GM21423 (cell line): ENCODE data around the gene MTA1.
A peak's percentile ranks its signal among the peaks of the same experiment; 100 is the strongest.

ENCODE experiments used
- ATAC-seq: cut with Tn5 transposase; IDR thresholded peaks from one replicate; pipeline ENCODE4 v1.9.1; 2021; ENCODE audit warnings: mild to moderate bottlenecking, moderate library complexity; ENCODE audit not compliant: unreplicated experiment

Gene MTA1

DNA sequence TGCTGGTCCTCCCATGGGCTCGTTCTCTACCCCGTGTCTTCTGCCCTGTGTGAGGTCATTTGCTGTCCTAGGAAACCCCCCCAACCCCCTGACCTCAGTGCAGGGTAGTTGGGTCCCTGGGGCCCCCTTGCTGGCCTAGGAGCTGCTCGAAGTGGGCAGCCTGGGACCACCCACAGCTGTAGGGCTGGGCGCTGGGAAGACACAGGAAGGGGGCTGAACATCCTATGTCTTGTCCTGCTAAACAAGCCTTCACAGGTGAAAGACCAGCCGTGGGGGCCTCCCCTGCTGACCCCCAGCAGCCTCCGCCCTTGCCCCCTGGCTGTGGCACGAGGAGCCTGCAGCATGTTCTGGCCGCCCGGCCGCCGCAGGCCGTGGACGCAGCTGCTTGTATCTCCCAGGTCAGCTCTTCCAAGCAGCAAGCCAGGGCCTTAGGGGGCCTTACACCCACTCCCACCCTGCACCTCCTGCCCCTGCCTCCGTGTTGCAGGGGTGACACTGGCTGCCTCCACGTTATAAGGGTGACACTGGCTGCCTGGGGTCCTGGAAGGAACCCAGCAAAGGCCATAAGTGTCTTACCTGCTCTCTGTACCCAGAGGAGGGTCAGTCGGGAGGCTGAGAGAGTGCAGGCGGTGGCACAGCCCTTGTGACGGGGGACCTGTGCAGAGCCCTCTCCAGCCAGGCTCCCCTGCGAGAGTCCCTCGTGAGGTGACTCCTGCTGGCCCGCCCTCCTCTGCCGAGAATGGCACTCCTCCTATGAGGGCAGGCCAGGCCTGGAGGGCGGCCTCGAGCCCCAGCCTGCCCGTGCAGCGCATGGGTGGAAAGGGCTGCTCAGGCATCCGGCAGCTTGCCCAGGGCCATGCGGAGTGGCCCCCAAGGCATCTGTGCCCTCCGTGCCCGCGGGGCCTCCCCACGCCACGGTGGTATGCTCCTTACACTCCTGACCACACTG lies 32.8 kb upstream of the MTA1 start:
- no peak for ATAC-seq

DNA sequence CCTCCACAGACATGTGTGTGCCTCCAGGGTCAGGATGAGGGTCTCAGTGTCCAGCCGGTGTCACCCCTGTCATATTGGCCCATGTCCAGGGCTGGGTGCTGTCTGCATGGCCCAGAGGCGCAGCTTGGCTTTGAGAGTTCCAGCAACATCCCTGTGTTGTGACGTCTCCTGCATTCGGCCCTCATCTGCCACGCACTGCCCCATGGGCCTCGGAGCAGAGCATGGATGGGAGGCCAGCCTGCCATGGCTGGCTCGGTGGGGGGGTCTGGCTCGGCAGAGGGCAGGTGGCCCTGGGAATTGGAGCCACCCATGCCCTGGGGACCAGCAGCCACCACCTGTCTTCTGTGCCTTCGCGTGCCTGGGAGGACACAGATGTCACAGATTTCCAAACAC lies 32.1 kb upstream of the MTA1 start:
- ATAC-seq, result no peak

DNA sequence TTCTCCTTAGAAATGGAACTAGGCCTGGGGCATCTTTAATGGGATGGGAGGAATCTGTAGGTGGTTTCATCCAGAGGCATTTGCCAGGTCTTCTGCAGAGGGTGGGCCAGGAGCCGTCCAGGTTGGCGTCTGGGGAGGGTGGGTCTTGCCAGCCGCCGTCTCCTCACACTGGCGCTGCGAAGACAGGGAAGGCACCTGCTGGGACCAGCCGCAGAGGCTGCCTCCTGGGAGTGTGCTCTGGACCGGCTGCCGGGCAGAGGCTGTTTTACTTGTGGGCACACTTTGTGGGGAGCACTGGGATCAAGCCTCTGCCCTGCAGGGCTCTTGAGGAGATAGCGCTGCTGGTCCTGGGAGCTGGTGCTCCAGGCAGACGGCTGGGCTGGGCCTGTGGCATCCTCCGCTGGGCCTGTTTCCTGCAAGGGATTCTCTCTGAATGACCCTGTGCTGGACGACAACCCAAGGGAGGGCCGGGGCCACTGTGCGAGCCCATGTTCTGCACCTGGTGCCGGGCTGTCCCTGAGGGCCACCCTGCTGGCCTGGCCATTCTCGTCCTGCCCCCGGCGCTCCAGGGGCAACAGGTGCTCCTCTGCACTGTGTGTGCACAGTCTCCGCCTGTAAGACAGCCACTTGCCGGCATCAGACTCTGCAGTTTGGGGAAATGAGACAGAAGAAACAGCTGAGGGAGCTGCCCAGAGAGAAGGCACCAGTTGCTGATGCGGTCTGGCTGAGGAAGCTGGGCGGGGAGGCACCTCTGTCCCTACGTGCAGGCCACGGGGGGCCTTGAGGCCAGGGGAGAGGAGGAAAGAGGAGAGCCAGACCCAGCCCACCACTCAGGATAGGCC lies 31.3 kb upstream of the MTA1 start:
- no peak for ATAC-seq

DNA sequence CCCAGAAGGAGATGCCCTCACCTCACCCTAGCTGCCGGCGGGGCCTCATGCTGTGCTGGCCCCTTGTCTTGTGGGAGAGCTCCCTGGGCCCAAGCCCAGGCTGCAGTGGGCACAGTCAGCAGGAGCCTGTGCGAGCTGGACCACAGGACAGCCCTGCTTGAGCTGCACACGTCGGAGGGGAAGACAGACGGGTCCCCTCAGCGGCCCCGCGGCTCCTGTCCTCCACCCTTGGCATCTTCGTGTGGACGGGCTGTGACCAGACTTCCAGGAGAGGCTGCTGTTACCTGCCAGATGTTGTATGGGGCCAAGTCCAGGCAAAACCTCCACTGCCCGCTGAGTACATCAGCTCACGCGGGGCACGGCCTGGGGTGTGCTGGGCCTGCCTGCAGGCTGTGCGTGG lies 30.7 kb upstream of the MTA1 start:
- ATAC-seq, result no peak

DNA sequence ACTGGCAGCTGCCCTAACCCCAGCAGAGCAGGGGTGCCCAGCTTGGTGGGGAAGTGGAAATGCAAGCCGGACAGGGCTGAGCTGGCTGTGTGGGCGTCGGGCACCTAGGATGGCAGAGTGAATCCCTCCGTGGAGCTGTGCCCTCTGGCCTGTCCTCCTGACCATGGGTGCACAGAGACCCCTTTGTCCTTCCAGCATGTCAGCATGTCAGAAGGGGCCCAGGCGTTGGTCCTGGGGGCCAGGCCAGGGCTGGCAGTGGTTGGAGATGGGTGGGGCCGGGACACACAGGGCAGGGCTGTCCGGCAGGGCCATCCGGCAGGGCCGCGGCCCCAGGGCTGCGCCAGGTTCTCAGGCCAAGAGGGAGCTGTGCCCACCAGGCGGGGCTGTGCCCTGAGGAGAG lies 30.1 kb upstream of the MTA1 start:
- ATAC-seq, result no peak

DNA sequence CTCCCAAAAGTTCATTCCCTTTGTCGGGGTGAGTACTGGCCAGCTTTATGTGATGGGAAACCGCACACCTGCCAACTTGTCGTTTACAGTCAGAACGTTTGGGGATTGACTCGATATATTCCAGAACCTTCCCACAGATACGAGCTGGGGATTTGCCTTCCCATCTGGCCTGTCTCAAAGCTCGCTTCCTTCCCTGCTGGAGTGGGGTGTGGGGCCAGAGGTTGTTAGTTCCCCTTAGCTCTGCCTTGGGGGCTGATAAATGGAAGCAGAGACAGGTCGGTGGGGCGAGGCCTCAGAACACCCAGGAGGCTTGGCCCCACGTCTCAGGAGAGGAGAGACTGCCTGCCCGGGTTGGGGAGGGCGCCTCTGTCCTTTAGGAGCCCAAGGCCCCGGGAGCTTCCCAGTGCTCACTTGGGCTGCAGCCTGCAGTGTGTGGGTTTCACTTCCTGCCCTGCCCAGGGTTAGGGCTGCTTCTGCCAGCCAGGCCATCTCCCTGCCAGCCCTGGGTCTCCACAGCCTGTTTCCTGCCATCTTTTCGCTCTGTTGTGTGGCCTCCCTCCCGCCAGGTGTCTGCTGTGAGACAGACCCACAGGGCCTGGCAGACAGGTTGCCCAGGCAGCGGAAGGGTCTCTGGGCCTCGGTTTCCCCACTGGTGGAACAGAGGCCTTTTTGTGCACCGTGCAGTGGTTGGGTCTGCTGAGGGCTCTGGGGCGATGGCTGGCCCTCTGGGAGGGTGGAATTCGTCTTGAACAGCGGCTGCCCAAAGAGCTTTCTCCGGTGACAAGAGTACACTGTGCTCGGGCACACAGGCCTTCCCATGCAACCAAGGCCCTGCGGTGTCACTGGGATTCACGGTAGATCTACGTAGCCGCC lies 29.4 kb upstream of the MTA1 start:
- no peak for ATAC-seq

DNA sequence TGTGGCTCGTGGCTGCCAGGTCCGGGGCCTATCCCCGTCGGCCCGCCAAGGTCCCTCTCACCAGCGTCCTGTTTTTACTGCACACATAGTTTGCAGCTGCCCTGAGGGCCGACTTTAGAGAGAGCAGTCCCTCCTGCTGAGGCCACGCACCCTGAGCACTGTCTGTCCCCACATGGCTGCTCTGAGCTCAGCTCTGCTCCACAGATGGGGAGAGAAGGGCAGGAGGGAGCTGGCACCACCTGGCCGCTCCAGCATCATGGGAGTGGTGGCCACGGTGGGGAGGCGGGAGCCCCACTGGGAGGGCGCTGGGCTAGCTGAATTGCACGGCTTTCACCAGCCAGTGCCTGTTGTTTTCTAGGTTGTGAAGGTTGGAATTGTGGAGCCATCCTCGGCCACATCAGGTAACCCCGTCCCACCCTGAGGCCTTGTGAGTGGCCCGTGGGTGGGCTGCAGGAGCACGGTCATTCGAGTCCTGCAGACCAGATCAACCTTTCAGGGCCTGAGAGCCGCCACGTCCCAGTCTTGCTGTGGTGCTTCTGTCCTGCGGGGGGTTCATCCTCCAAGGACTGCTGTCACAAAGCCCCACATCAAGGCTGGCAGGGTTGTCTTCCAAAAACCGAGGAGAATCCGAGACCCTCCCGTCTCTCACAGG lies 28.7 kb upstream of the MTA1 start:
- ATAC-seq, result no peak

DNA sequence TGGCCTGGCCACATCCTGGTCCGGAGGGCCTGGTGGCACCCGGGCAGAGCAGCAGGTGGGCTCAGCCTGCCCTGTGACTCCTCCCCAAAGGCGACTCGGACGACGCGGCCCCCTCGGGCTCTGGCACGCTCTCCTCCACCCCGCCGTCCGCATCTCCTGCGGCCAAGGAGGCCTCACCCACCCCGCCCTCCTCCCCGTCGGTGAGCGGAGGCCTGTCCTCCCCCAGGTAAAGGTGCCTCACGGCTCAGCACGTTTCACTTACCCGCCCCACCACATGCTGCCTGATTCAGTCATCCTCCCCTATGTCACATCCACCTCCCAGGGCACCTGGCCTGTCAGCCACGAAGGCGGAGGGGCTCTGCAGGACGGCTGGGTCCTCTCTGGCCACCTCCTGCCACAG lies 28.1 kb upstream of the MTA1 start:
- ATAC-seq, result no peak

DNA sequence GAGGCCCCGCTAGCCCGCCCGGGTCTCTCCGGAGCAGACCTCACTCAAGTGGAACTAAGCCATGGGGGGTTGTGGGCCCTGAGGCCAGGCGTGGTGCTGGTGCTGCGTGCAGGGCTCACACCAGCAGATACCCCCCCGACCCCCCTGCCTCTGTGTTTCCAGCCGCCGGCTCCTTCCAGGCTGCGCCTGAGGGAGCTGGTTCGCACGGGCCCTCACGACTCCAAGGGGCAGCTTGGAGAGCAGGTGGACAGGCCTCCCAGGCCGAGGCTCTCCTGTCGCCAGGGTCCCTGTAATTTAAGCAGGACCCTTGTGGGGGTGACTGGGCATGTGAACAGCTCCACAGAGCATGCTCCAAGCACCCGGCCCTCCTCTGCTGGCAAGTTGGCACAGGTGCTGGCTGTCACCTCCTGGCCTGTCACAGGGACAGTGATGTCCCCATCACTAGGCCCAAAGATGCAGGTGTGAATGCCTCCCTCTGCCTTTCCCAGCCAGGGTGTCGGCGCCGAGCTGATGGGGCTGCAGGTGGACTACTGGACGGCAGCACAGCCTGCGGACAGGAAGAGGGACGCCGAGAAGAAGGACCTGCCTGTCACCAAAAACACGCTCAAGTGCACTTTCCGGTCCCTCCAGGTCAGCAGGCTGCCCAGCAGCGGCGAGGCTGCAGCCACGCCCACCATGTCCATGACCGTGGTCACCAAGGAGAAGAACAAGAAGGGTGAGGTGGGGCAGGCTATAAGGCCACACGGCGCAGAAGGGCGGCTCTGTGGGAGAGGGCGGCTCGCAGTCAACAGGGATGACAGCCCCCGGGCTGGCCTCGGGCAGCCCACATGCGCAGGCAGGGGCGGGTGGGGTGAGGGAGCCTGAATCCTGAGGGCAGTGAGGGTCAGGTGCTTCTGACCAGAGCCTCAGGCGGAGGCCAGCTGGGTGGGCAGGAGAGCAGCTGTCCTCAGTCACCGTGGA lies 27.2 kb upstream of the MTA1 start:
- no peak for ATAC-seq

DNA sequence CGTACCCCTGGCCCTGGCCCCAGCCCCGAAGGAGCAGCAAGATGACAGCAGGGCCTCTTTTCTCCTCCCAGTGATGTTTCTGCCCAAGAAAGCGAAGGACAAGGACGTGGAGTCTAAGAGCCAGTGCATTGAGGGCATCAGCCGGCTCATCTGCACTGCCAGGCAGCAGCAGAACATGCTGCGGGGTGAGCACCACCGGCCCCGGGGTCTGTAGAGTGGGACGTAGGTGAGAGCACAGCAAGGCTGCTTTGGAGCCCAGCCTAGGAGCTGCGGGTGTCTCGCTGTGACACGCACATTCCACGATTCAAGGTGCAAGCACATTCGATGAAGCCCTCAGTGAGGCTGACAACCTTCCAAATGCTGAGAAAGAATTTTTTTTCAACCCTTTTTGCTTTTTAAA lies 26.5 kb upstream of the MTA1 start:
- ATAC-seq, result no peak

DNA sequence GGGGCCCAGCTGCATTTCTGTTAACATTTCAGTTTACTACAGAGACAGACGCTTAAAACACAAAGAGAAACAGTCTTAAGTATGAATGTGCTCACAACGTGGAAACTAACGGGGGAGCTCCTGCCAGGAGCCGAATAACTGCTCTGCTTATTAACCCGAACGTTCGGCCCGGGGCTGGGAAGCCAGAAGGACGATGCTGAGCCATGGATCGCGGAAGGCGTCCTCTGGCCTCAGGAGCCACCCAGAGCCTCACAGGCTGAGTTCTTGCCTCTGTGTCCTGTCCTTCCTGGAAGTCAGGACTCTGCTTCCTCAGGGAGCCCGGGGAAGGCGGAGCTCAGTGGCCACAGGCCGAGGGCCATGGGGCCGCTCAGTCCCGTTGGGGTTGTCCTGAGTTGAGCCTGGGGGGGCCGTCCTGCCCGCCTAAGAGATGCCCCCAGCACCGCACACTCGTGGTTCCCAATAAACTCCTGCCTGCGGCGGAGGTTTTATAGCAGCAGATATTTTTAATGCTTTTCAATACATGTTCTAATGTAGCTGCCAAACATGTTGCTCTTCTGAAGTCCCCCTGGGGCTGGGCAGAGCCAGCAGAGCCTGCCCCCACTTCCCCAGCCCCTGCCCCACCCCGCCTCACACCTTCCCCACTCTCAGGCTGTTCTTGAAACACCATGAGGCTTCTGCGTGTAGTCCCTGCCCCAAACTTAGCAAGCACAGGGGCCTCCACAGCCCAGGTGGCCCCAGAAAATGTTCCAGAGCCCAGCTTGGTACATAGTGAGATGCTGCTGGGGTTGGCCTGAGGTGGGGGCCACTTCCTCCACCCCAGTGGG lies 24.7 kb upstream of the MTA1 start:
- no peak for ATAC-seq

DNA sequence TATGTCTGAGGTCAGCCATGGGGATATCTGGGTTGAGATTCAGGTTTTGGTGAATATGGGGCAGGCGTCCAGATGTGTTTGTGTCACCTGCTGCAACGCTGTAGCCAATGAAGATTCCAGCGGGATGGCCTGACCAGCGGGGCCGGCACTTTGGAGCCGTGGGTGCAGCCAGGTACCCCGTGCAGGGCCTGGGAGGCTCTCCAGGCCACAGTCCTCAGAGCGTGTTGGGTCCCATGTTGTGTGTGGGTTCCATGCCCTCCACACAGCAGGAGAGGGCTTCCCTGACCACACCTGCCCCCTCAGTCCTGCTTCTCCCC lies 24.1 kb upstream of the MTA1 start:
- no peak for ATAC-seq

DNA sequence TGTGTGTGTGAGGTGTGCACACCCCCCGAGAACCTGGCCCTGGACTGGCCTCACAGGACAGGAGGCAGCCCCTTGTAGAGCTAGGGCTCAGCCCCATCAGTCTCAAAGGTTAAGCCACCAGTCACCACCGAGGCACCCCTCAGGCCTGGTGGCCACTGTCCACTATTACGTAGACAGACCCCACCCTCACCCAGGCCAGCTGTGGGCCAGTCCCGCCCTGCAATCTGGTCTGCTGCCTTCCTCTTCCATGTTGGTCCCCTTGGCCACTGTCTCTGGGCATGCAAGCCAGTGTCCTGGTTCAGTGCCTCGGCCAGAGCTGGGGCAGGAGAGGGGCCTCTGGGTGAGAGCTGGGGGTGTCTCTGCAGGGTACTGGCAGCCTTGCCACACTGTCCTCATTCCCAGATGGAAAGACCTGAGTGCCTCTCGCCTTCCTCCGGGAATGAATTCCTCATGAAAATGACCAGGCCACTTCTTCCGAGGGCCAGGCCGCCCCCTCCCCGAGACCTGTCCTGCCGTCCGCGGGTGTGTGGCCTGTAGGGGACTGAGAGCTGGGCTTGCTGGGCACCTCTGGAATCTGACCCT lies 22.2 kb upstream of the MTA1 start:
- ATAC-seq, result no peak

DNA sequence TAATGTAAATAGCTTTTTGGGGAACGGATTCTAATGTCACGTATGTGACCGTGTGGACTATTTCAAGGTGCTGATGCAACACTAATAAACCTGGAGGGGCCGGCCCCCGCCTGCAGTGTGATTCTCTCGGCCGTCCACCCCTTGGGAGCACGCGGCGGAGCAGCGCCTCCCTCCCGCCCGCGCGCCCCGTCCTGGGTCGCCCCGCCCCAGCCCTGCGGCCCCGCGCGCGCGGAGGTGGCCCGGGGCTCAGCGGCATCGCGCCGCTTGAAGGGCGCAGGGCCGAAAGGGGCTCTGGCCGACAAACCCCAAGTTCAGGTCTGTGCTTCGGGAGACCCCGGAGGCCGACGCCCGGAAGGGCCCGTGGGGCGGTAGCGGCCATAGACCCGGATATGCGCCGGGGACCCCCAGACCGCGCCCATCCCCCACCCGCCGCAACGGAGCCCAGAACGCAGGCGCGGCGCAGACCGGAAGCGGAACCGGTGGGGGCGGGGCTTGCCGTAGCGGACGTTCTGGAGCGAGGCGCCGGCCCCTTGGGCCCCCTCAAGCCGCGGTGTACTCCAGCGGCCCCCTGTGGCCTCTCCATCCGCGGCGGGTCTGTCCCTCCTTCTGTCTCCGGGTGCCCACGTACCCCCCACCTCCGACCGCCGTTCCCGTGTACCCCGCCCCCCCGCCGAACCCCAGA lies 21.4 kb upstream of the MTA1 start, which contains the start of gene TEX22:
Gene TEX22, plus strand, starts transcription at position 495 of the 682 bp plus-strand sequence. CDS start 803 bp downstream, outside the sequence.
- ATAC-seq, result peak; percentile 76

DNA sequence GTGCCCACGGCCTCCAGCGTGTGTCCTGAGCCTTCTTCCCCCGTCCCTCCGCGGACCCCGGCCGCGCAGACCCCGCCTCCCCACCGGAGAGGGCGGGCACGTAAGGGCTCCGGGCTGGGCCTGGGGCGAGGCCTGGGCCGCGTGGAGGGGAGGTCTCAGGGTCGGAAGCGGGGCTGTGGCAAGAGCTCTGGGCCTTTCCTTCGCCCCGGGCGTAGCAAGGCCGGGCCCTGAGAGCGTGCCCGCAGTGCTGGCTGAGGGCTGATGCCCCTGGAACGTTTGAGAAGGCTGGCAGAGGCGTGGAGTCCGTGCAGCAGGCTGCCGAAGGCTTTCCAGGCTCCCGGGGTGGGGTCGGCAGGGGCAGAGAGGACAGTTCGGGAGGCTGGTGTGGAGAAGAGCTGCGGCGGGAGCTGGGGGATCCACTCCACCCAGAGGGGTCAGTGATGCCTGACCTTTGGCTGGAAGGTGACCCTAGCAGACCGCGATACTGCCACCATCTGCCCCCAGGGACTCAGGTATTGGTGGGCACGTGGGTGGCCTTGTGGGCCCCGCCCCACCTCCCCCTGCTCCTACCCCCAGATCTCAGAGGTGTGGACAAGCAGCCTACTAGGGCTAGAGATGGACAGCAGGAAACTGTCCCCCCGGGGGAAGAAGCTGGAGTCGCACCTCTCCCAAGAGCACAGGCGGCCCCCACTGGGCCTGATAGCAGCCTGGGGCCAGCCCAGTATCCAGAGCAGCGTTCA lies 20.7 kb upstream of the MTA1 start:
- peak; percentile 24 for ATAC-seq

DNA sequence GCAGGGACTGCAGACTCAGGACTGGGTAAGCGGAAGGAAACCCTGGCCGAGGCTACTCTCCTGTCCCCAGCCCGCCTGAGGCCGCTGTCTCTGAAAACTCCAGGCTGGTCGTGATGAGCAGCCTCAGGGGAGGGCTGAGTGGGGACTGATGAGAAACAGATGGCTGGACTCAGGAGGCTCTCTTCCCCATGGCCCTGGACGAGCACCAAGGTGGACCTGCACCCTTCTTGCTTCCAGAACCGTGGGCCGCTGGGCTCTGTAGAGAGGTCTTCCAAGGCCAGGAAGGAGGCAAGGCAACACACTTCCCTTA lies 20.2 kb upstream of the MTA1 start:
- no peak for ATAC-seq

DNA sequence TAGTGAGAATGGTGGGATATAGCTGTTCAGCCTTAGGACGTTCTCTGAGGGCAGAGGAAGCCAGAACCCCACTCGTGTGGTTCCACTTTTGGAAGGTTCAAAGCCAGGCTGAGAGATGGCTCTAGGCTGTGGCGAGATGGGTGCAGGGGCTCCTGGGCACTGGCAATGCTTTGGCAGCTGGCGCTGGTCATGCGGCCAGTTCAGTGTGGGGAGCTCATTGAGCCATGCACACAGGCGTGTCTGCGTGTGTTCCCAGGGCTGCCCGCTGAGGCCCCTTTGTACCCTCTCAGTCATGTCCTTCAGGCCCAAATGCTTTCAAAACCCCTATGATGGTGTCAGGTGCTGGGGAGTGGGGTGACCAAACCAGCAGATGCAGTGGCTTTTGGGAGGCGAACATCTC lies 19.6 kb upstream of the MTA1 start:
- ATAC-seq, result no peak
